ENCODE results near the gene DISP3.

The DISP3 gene

DNA sequence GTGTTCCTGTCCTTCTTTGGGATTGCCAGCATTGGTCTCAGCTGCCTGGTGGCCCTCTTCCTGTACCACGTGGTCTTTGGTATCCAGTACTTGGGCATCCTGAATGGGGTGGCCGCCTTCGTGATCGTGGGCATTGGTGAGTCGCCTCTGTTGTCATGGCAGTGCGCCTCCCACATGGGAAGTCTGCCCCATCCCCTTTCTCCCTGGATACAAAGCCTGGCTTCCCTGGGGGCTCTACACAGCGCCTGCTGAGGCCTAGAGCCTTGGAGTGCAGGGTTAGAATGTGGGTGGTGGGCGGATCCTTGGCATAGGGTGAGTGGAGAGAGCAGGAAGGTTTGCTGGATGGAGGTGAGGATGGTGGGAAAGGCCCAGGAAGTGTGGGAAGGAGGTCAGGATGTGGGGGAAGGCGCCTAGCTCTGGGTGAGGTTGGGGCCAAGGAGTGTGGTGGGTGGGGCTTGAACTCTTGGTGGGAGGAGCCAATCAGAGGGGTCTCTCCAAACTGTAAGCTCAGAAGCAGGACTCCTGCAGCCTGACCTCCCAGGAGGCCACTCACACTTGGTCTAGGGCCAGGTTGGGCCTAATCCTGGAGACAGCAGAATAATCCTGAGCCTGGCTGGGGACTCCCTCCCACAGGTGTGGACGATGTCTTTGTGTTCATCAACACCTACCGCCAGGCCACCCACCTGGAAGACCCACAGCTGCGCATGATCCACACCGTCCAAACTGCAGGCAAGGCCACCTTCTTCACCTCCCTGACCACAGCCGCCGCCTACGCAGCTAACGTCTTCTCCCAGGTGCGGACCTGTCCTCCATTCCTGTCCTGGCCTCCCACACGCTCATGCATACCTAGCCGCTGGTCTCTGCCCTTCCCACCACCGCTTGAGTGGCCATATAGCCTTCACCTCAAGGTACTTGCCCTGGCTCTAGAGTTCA lies 36.7 kb downstream of the DISP3 start:
- no peak for DNase-seq (ENCODE audit: low read depth)

- no peak for DNase-seq (ENCODE audit: low read depth)
These were observed 38.1 kb downstream of the DISP3 start for GRCh38 chr1:11516961-11517635.

GRCh38 chr1:11518016-11518701 lies 39.2 kb downstream of the DISP3 start:
- DNase-seq (ENCODE audit: low read depth), result no peak

GRCh38 chr1:11518791-11519628 lies 40.1 kb downstream of the DISP3 start:
- DNase-seq (ENCODE audit: low read depth), result no peak

- no peak for DNase-seq (ENCODE audit: low read depth)
These were observed 40.7 kb downstream of the DISP3 start for GRCh38 chr1:11519629-11520031.

- no peak for DNase-seq (ENCODE audit: low read depth)
These were observed 41.7 kb downstream of the DISP3 start for GRCh38 chr1:11520531-11521233.

GRCh38 chr1:11521582-11522399 lies 42.8 kb downstream of the DISP3 start:
- DNase-seq (ENCODE audit: low read depth), result no peak

- no peak for DNase-seq (ENCODE audit: low read depth)
These were observed 43.7 kb downstream of the DISP3 start for GRCh38 chr1:11522400-11523235.

- no peak for DNase-seq (ENCODE audit: low read depth)
These were observed 44.3 kb downstream of the DISP3 start for GRCh38 chr1:11523261-11523660.

- no peak for DNase-seq (ENCODE audit: low read depth)
These were observed 45.0 kb downstream of the DISP3 start for GRCh38 chr1:11523746-11524464.

GRCh38 chr1:11524465-11525150 lies 45.7 kb downstream of the DISP3 start:
- no peak for DNase-seq (ENCODE audit: low read depth)

- no peak for DNase-seq (ENCODE audit: low read depth)
These were observed 46.2 kb downstream of the DISP3 start for GRCh38 chr1:11525151-11525505.

DNA sequence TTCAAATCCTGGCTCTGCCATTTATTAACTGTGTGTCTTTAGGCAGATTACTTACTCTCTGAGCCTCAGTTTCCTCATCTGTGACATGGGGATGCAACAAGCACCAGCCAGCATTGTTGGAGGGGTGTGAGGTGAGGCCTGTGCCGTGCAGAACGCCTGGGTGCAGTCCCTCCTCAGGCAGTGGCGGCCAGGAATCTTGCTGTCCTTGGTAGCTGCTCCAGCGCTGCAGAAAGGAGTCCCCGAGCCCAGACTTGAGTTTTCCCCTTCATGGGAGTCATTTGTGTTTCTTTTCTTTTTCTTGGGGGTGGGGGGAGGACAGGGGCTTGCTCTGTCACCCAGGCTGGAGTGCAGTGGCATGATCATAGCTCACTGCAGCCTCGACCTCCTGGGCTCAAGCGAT lies 46.6 kb downstream of the DISP3 start:
- DNase-seq (ENCODE audit: low read depth), result no peak

- DNase-seq (ENCODE audit: low read depth), result no peak
These were observed 47.3 kb downstream of the DISP3 start for GRCh38 chr1:11526071-11526895.

GRCh38 chr1:11527541-11528452 lies 48.8 kb downstream of the DISP3 start:
- DNase-seq (ENCODE audit: low read depth), result no peak

- DNase-seq (ENCODE audit: low read depth), result no peak
These were observed 49.8 kb downstream of the DISP3 start for GRCh38 chr1:11528611-11529261.
